ENCODE measurements around the gene EGLN3. TPM values are rescaled to one million over a fixed set of nuclear protein-coding genes. Genes with fewer than 3 reads are reported as not detected.

EGLN3 gene
- total RNA-seq = 10.5 TPM
- long read RNA-seq, transcript EGLN3-201 (5 exons, 2,709 nt) = major isoform, 12 of 22 reads
- long read RNA-seq, partial matches to known transcripts = 2 of 22 reads
- long read RNA-seq, other reads (novel, unspliced or antisense) = 5 of 22 reads

GRCh38 chr14:33950320-33951182 lies at the start of gene EGLN3:
TSS of gene EGLN3 (minus strand) at chr14:33951074. CDS start at chr14:33950752, 322 bp downstream.
- Histone ChIP-seq H3K4me1 (peaks cover 18% of the 10 kb centered on the region), H3K36me3 (no peaks in the 10 kb centered on the region), H3K9me3 (no peaks in the 10 kb centered on the region), H3K4me3 (peak within 1 kb of the TSS; percentile 66), H3K27me3 (ENCODE audit: low read depth) (peaks cover 37% of the 10 kb centered on the region), H3K27ac (no peak within 1 kb of the TSS)
- intact Hi-C loops (cut with DNase I) = no loop called here
- peak; percentile 80 for DNase-seq
- no peak for TF ChIP-seq CTCF (IDR thresholded peaks at IDR 0.05)
- ATAC-seq = peak; percentile 97 to 98

- H3K4me1 ChIP-seq = no peaks in the 10 kb centered on the region
- intact Hi-C loops (cut with DNase I) = no loop called here
- ATAC-seq (no peak), DNase-seq (no peak)
- TF ChIP-seq CTCF (IDR thresholded peaks at IDR 0.05) = no peak
- H3K27me3 ChIP-seq (ENCODE audit: low read depth) = no peaks in the 10 kb centered on the region
- H3K4me3 ChIP-seq = no peak overlapping the region
- H3K27ac ChIP-seq = no peak overlapping the region
- no peaks in the 10 kb centered on the region for H3K9me3 ChIP-seq
- no peaks in the 10 kb centered on the region for H3K36me3 ChIP-seq
Measured at GRCh38 chr14:34000396-34000795, 49.5 kb upstream of the EGLN3 start.

- H3K4me3 ChIP-seq = no peak overlapping the region
- ATAC-seq (no peak), DNase-seq (no peak)
- H3K27ac ChIP-seq = no peak overlapping the region
- H3K36me3 ChIP-seq = no peaks in the 10 kb centered on the region
- no peaks in the 10 kb centered on the region for H3K9me3 ChIP-seq
- intact Hi-C loops (cut with DNase I) = no loop called here
- TF ChIP-seq CTCF (IDR thresholded peaks at IDR 0.05) = no peak
- H3K4me1 ChIP-seq = no peaks in the 10 kb centered on the region
- no peaks in the 10 kb centered on the region for H3K27me3 ChIP-seq (ENCODE audit: low read depth)
Measured at GRCh38 chr14:33999771-34000291, 49.0 kb upstream of the EGLN3 start.

- H3K27ac ChIP-seq = no peak overlapping the region
- H3K9me3 ChIP-seq = no peaks in the 10 kb centered on the region
- no peaks in the 10 kb centered on the region for H3K36me3 ChIP-seq
- DNase-seq (no peak), ATAC-seq (no peak)
- H3K4me1 ChIP-seq = no peaks in the 10 kb centered on the region
- H3K27me3 ChIP-seq (ENCODE audit: low read depth) = no peaks in the 10 kb centered on the region
- TF ChIP-seq CTCF (IDR thresholded peaks at IDR 0.05) = no peak
- H3K4me3 ChIP-seq = no peak overlapping the region
- intact Hi-C loops (cut with DNase I) = no loop called here
Measured at GRCh38 chr14:33997611-33998010, 46.7 kb upstream of the EGLN3 start.

- intact Hi-C loops (cut with DNase I) = no loop called here
- Histone ChIP-seq H3K4me1 (no peaks in the 10 kb centered on the region), H3K27me3 (ENCODE audit: low read depth) (no peaks in the 10 kb centered on the region), H3K36me3 (no peaks in the 10 kb centered on the region), H3K27ac (no peak overlapping the region), H3K4me3 (no peak overlapping the region), H3K9me3 (no peaks in the 10 kb centered on the region)
- DNase-seq (no peak), ATAC-seq (no peak)
- no peak for TF ChIP-seq CTCF (IDR thresholded peaks at IDR 0.05)
Measured at GRCh38 chr14:33996462-33996861, 45.6 kb upstream of the EGLN3 start.
